ENCODE data around the gene MMP17. TPM values are rescaled to one million over a fixed set of nuclear protein-coding genes. Genes with fewer than 3 reads are reported as not detected.
"Not testable (repeated sequence)": the region's sequence is repeated elsewhere in the genome, so short reads cannot be mapped to it uniquely, and the experiment has no call there.

MMP17 gene
- total and polyA plus RNA-seq, 10 of the 15 experiments (the other 5 are each of a cell fraction or from before 2014, with no cell fraction given) = 0.11 to 0.28 (median 0.23) TPM; not detected in 7

DNA sequence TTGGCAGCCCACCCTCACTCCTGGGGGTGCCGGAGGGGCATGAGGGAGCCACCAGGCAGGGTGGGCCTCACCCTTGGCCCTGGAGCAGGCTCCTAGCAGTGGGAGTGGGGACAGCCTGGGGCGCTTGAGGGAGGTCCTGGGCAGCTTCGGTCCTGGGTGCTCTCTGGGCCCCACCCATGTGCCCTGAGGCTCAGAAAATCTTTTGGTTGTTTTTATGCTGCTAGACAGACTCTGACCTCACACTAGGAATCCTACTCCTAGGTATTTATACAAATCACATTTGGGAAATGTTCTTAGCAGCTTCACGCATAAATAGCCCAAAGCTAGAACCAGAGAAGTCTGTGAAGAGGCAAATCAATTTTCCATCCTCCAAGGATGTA, 55.3 kb downstream of the MMP17 start:
- TF ChIP-seq TCF7 (IDR thresholded peaks at IDR 0.05; ENCODE audit: borderline replicate concordance) = no peak
- no peak for TF ChIP-seq BRCA1 (IDR thresholded peaks at IDR 0.05; ENCODE audit: low read depth, low read length)
- no peak for TF ChIP-seq SMC3 (IDR thresholded peaks at IDR 0.05; ENCODE audit: borderline replicate concordance, low read length)
- TF ChIP-seq, protein P1, sequence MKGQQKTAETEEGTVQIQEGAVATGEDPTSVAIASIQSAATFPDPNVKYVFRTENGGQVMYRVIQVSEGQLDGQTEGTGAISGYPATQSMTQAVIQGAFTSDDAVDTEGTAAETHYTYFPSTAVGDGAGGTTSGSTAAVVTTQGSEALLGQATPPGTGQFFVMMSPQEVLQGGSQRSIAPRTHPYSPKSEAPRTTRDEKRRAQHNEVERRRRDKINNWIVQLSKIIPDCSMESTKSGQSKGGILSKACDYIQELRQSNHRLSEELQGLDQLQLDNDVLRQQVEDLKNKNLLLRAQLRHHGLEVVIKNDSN (IDR thresholded peaks at IDR 0.05; ENCODE audit: borderline replicate concordance, extremely low read length, insufficient read depth, low read depth, low read length) = no peak
- FAIRE-seq = no peak
- no peaks in the 10 kb centered on the region for H3K4me1 ChIP-seq (ENCODE audit: control insufficient read depth, insufficient read depth, low read length)
- H3K79me2 ChIP-seq (ENCODE audit: control insufficient read depth, insufficient read depth, low read length) = no peaks in the 10 kb centered on the region
- H3K27ac ChIP-seq (ENCODE audit: control insufficient read depth, insufficient read depth) = no peak overlapping the region
- H2AFZ ChIP-seq (ENCODE audit: control insufficient read depth, low read depth, low read length) = no peak overlapping the region
- WGBS (ENCODE audit: insufficient coverage, insufficient replicate concordance, low lambda C conversion rate, missing lambda C conversion rate) = 81% methylated on average over 4 of the region's 4 CpGs
- in situ Hi-C loops (cut with MboI) (no loop called here), intact Hi-C loops (cut with micrococcal nuclease; ENCODE audit: unreplicated experiment) (no loop called here)
- H4K20me1 ChIP-seq (ENCODE audit: control insufficient read depth, insufficient read depth) = no peaks in the 10 kb centered on the region
- no peaks in the 10 kb centered on the region; a peak in 1 of 4 replicates for H3K27me3 ChIP-seq (replicated peaks in 1 of 2; ENCODE audit: control insufficient read depth in 2 of 2, insufficient read depth in 2 of 2, low read length in 1 of 2)
- H3K9me3 ChIP-seq (replicated peaks; ENCODE audit: control insufficient read depth, insufficient read depth, low read length) = no peaks in the 10 kb centered on the region; the same call in 2 of the 3 replicates
- no TSS peak for BruUV-seq (replicated peaks)
- ChIA-PET RAD21 (ENCODE audit: unreplicated experiment) (no interaction called here), CTCF (interaction anchor here (0.6 kb wide), 1 partner anchor 20 kb away, joined by 3 read pairs; no protein-coding TSS in a partner anchor), POLR2A (no interaction called here), SMC1A (ENCODE audit: uncharacterized antibody, unreplicated experiment) (no interaction called here)
- no peak overlapping the region for H3K9ac ChIP-seq (ENCODE audit: control insufficient read depth, insufficient read depth, low read length)
- no peak overlapping the region for H3K4me3 ChIP-seq
- no peak for ATAC-seq
- DNase-seq (ENCODE audit: low read depth, low spot score) = no peak
- no peak overlapping the region for H3K4me2 ChIP-seq (ENCODE audit: control insufficient read depth, insufficient read depth)
- no peaks in the 10 kb centered on the region for H3K36me3 ChIP-seq (ENCODE audit: control insufficient read depth in 2 of 2, insufficient read depth in 2 of 2, low read length in 1 of 2)

DNA sequence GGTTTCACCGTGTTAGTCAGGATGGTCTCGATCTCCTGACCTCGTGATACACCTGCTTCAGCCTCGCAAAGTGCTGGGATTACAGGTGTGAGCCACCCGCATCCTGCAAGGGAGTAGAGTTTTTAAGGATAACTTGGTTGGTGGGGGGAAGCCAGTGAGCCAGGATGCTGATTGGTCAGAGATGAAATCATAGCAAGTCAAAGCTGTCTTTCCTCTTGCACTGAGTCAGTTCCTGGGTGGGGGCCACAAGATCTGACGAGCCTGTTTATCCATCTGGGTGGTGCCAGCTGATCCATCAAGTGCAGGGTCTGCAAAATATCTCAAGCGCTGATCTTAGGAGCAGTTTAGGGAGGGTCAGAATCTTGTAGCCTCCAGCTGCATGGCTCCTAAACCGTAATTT, 56.9 kb downstream of the MMP17 start:
- H3K36me3 ChIP-seq (ENCODE audit: control insufficient read depth in 2 of 2, insufficient read depth in 2 of 2, low read length in 1 of 2); H3K79me2 ChIP-seq (ENCODE audit: control insufficient read depth, insufficient read depth, low read length); RAD21 ChIA-PET (ENCODE audit: unreplicated experiment); H3K9ac ChIP-seq (ENCODE audit: control insufficient read depth, insufficient read depth, low read length); H3K4me3 ChIP-seq; ATAC-seq; FAIRE-seq; H3K27me3 ChIP-seq (replicated peaks in 1 of 2; ENCODE audit: control insufficient read depth in 2 of 2, insufficient read depth in 2 of 2, low read length in 1 of 2); CTCF ChIA-PET; H3K4me1 ChIP-seq (ENCODE audit: control insufficient read depth, insufficient read depth, low read length); H2AFZ ChIP-seq (ENCODE audit: control insufficient read depth, low read depth, low read length); BruUV-seq (replicated peaks); SMC1A ChIA-PET (ENCODE audit: uncharacterized antibody, unreplicated experiment); DNase-seq (ENCODE audit: low read depth, low spot score); in situ Hi-C loops (cut with MboI); H4K20me1 ChIP-seq (ENCODE audit: control insufficient read depth, insufficient read depth); H3K27ac ChIP-seq (ENCODE audit: control insufficient read depth, insufficient read depth); intact Hi-C loops (cut with micrococcal nuclease; ENCODE audit: unreplicated experiment); H3K4me2 ChIP-seq (ENCODE audit: control insufficient read depth, insufficient read depth); H3K9me3 ChIP-seq (replicated peaks; ENCODE audit: control insufficient read depth, insufficient read depth, low read length): not testable (repeated sequence)
- 65% methylated on average over 8 of the region's 8 CpGs for WGBS (ENCODE audit: insufficient coverage, insufficient replicate concordance, low lambda C conversion rate, missing lambda C conversion rate)
- POLR2A ChIA-PET = interaction anchor here (0.6 kb wide), 1 partner anchor 40 kb away, joined by 3 read pairs; no protein-coding TSS in a partner anchor

Measured in GM12878 (cell line).